Activated CD4-positive, alpha-beta memory T cell treated with anti-CD3 and anti-CD28 coated beads for 36 hours (primary cell): ENCODE measurements around the gene XG. TPM values are rescaled to one million over a fixed set of nuclear protein-coding genes. Genes with fewer than 3 reads are reported as not detected.
"Not testable (repeated sequence)": the region's sequence is repeated elsewhere in the genome, so short reads cannot be mapped to it uniquely, and the experiment has no call there.

Experiments
- CTCF ChIA-PET: fragments of 350-600 bp; sonication (Branson Sonifier 250); formaldehyde crosslinking; loops from one replicate; lab custom pipeline; 2021; ENCODE audit warnings: antibody characterized with exemption, inconsistent platforms; lab: Charles Lee
- POLR2A ChIA-PET: fragments of 350-600 bp; sonication (Branson Sonifier 250); formaldehyde crosslinking; loops from one replicate; lab custom pipeline; 2021; ENCODE audit warnings: antibody characterized with exemption; lab: Charles Lee
- DNase-seq: peaks from one replicate; pipeline ENCODE4 v3.0.0-alpha.2; 2020
- H3K27ac Mint-ChIP-seq: one replicate; pipeline ENCODE4 v1.8.0; 2021; ENCODE audit warnings: mixed read lengths
- H3K27me3 Mint-ChIP-seq: one replicate; pipeline ENCODE4 v1.8.0; 2021; ENCODE audit warnings: mixed read lengths
- H3K36me3 Mint-ChIP-seq: one replicate; pipeline ENCODE4 v1.8.0; 2021; ENCODE audit warnings: mixed read lengths
- H3K4me1 Mint-ChIP-seq: one replicate; pipeline ENCODE4 v1.8.0; 2021; ENCODE audit warnings: low read depth, mixed read lengths
- H3K4me3 Mint-ChIP-seq: one replicate; pipeline ENCODE4 v1.8.0; 2021; ENCODE audit warnings: mild to moderate bottlenecking, mixed read lengths
- H3K9me3 Mint-ChIP-seq: one replicate; pipeline ENCODE4 v1.8.0; 2021; ENCODE audit warnings: mixed read lengths
- intact Hi-C: fragments of 100-400 bp; cut with micrococcal nuclease; formaldehyde crosslinking; loops from one replicate; pipeline ENCODE4 v1.15.1; 2023
- total RNA-seq, 2 experiments: library from RNA; stranded (reverse); gene quantifications; one replicate each; pipeline ENCODE4 v1.2.3, GENCODE V29; 2021

Gene XG
- total RNA-seq, 2 experiments from 2014 or later = not detected

- no peaks in the 10 kb centered on the region for H3K4me1 Mint-ChIP-seq
- intact Hi-C loops = no loop called here
- no peaks in the 10 kb centered on the region for H3K9me3 Mint-ChIP-seq
- ChIA-PET CTCF (no interaction called here), POLR2A (no interaction called here)
- H3K27me3 Mint-ChIP-seq = peaks cover 2% of the 10 kb centered on the region
- H3K4me3 Mint-ChIP-seq = no peak overlapping the region
- no peak for DNase-seq
- H3K27ac Mint-ChIP-seq = no peak overlapping the region
- H3K36me3 Mint-ChIP-seq = no peaks in the 10 kb centered on the region
These were observed 37.1 kb downstream of the XG start for GRCh38 chrX:2788980-2789379.

GRCh38 chrX:2789569-2789968 lies 37.7 kb downstream of the XG start:
- Mint-ChIP-seq H3K9me3 (no peaks in the 10 kb centered on the region), H3K27me3 (peaks cover 2% of the 10 kb centered on the region), H3K27ac (no peak overlapping the region), H3K4me3 (no peak overlapping the region), H3K4me1 (no peaks in the 10 kb centered on the region), H3K36me3 (no peaks in the 10 kb centered on the region)
- intact Hi-C loops = no loop called here
- ChIA-PET CTCF (no interaction called here), POLR2A (no interaction called here)
- no peak for DNase-seq

GRCh38 chrX:2793752-2794151 lies 41.9 kb downstream of the XG start:
- H3K36me3 Mint-ChIP-seq = no peaks in the 10 kb centered on the region
- no peaks in the 10 kb centered on the region for H3K9me3 Mint-ChIP-seq

GRCh38 chrX:2794336-2794735 lies 42.5 kb downstream of the XG start:
- POLR2A ChIA-PET = no interaction called here
- intact Hi-C loops = no loop called here
- no peaks in the 10 kb centered on the region for H3K4me1 Mint-ChIP-seq
- no peaks in the 10 kb centered on the region for H3K36me3 Mint-ChIP-seq
- CTCF ChIA-PET = no interaction called here
- H3K27ac Mint-ChIP-seq = no peak overlapping the region
- no peak for DNase-seq
- no peaks in the 10 kb centered on the region for H3K27me3 Mint-ChIP-seq
- H3K4me3 Mint-ChIP-seq = no peak overlapping the region
- H3K9me3 Mint-ChIP-seq = no peaks in the 10 kb centered on the region

More at GRCh38 chrX:2793752-2794151, 41.9 kb downstream of the XG start:
- POLR2A ChIA-PET = no interaction called here
- CTCF ChIA-PET = no interaction called here
- H3K4me1 Mint-ChIP-seq = no peaks in the 10 kb centered on the region
- H3K4me3 Mint-ChIP-seq = no peak overlapping the region
- H3K27me3 Mint-ChIP-seq = no peaks in the 10 kb centered on the region
- intact Hi-C loops = no loop called here
- DNase-seq = no peak
- H3K27ac Mint-ChIP-seq = no peak overlapping the region

- H3K4me3 Mint-ChIP-seq, POLR2A ChIA-PET, CTCF ChIA-PET, H3K9me3 Mint-ChIP-seq, H3K27me3 Mint-ChIP-seq, intact Hi-C loops, H3K27ac Mint-ChIP-seq, H3K4me1 Mint-ChIP-seq, H3K36me3 Mint-ChIP-seq: not testable (repeated sequence)
- DNase-seq = peak; percentile 10
These were observed 45.0 kb downstream of the XG start for GRCh38 chrX:2796808-2797207.

- Mint-ChIP-seq H3K27ac (no peak overlapping the region), H3K4me3 (no peak overlapping the region), H3K4me1 (no peaks in the 10 kb centered on the region), H3K27me3 (no peaks in the 10 kb centered on the region), H3K9me3 (no peaks in the 10 kb centered on the region), H3K36me3 (no peaks in the 10 kb centered on the region)
- no peak for DNase-seq
- POLR2A ChIA-PET = no interaction called here
- CTCF ChIA-PET = no interaction called here
- intact Hi-C loops = no loop called here
These were observed 47.5 kb downstream of the XG start for GRCh38 chrX:2799369-2799768.

GRCh38 chrX:2799980-2800379 lies 48.1 kb downstream of the XG start:
- H3K36me3 Mint-ChIP-seq, H3K9me3 Mint-ChIP-seq, H3K4me3 Mint-ChIP-seq, H3K27ac Mint-ChIP-seq, POLR2A ChIA-PET, H3K27me3 Mint-ChIP-seq, DNase-seq, CTCF ChIA-PET, intact Hi-C loops, H3K4me1 Mint-ChIP-seq: not testable (repeated sequence)

- Mint-ChIP-seq H3K4me1 (no peaks in the 10 kb centered on the region), H3K27me3 (no peaks in the 10 kb centered on the region), H3K9me3 (no peaks in the 10 kb centered on the region), H3K27ac (no peak overlapping the region), H3K36me3 (no peaks in the 10 kb centered on the region), H3K4me3 (no peak overlapping the region)
- ChIA-PET CTCF (no interaction called here), POLR2A (no interaction called here)
- intact Hi-C loops = no loop called here
- DNase-seq = no peak
These were observed 49.4 kb downstream of the XG start for GRCh38 chrX:2801223-2801622.

GRCh38 chrX:2802376-2803090 lies 50.7 kb downstream of the XG start:
- DNase-seq, H3K9me3 Mint-ChIP-seq, H3K4me1 Mint-ChIP-seq, H3K27ac Mint-ChIP-seq, CTCF ChIA-PET, intact Hi-C loops, POLR2A ChIA-PET, H3K27me3 Mint-ChIP-seq, H3K36me3 Mint-ChIP-seq, H3K4me3 Mint-ChIP-seq: not testable (repeated sequence)

GRCh38 chrX:2803486-2803885 lies 51.6 kb downstream of the XG start:
- intact Hi-C loops, CTCF ChIA-PET, POLR2A ChIA-PET, H3K27ac Mint-ChIP-seq, H3K4me3 Mint-ChIP-seq, H3K4me1 Mint-ChIP-seq, H3K36me3 Mint-ChIP-seq, DNase-seq, H3K9me3 Mint-ChIP-seq, H3K27me3 Mint-ChIP-seq: not testable (repeated sequence)

GRCh38 chrX:2804106-2804843 lies 52.4 kb downstream of the XG start:
- H3K4me1 Mint-ChIP-seq, H3K9me3 Mint-ChIP-seq, H3K27ac Mint-ChIP-seq, H3K36me3 Mint-ChIP-seq, H3K4me3 Mint-ChIP-seq, POLR2A ChIA-PET, DNase-seq, CTCF ChIA-PET, H3K27me3 Mint-ChIP-seq, intact Hi-C loops: not testable (repeated sequence)

GRCh38 chrX:2804858-2805257 lies 53.0 kb downstream of the XG start:
- H3K4me1 Mint-ChIP-seq, H3K27me3 Mint-ChIP-seq, H3K4me3 Mint-ChIP-seq, POLR2A ChIA-PET, H3K36me3 Mint-ChIP-seq, DNase-seq, H3K9me3 Mint-ChIP-seq, intact Hi-C loops, H3K27ac Mint-ChIP-seq, CTCF ChIA-PET: not testable (repeated sequence)

GRCh38 chrX:2811271-2811670 lies 59.4 kb downstream of the XG start:
- DNase-seq = no peak
- Mint-ChIP-seq H3K36me3 (no peaks in the 10 kb centered on the region), H3K27me3 (no peaks in the 10 kb centered on the region), H3K4me3 (no peak overlapping the region), H3K4me1 (peaks cover 7% of the 10 kb centered on the region), H3K9me3 (no peaks in the 10 kb centered on the region), H3K27ac (no peak overlapping the region)
- POLR2A ChIA-PET = no interaction called here
- intact Hi-C loops = no loop called here
- CTCF ChIA-PET = no interaction called here
